DND-41 (cell line): Measurements from ENCODE around the gene ARL4C.

Experiments
- EZH2 ChIP-seq: IDR thresholded peaks from 3 replicates; pipeline ENCODE4 v1.6.1; 2012; ENCODE audit warnings: borderline replicate concordance, low read depth, mild to moderate bottlenecking, moderate library complexity, low read length, inconsistent platforms; ENCODE audit not compliant: severe bottlenecking
- TF ChIP-seq, protein P1 (sequence below): IDR thresholded peaks from 2 replicates; pipeline ENCODE4 v1.5.1; 2012; ENCODE audit warnings: borderline replicate concordance, low read length, moderate library complexity, mild to moderate bottlenecking; ENCODE audit not compliant: poor library complexity, severe bottlenecking; ENCODE audit errors: extremely low read depth

DNA sequence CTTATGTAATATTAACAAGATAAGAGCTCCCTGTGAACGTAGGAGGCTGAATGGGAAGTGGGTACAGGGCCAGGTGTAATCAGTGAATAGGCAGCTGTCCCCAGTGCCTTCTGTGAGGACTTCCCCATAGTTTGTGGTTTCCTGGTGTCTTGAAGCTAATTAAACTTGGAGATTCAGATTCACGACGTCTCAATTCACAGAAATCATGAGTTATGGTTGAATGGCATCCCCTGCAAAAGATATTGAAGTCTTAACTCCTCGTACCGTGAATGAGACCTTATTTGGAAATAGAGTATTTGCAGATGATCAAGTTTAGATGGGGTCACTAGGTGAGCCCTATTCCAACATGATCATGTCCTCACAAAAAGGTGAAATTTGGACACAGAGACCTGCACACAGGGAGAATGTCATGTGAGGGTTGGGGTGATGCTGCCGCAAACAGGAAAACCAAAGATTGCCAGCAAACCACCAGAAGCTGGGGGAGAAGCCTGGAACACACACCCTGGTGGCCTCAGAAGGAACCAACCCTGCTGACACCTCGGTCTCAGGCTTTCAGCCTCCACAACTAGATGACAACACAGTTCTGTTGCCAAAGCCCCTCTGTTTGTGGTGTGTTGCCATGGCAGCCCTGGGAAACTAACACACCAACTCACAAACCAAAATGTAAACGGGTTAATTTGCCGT is 13.2 kb downstream of the ARL4C start:
- TF ChIP-seq, protein P1, sequence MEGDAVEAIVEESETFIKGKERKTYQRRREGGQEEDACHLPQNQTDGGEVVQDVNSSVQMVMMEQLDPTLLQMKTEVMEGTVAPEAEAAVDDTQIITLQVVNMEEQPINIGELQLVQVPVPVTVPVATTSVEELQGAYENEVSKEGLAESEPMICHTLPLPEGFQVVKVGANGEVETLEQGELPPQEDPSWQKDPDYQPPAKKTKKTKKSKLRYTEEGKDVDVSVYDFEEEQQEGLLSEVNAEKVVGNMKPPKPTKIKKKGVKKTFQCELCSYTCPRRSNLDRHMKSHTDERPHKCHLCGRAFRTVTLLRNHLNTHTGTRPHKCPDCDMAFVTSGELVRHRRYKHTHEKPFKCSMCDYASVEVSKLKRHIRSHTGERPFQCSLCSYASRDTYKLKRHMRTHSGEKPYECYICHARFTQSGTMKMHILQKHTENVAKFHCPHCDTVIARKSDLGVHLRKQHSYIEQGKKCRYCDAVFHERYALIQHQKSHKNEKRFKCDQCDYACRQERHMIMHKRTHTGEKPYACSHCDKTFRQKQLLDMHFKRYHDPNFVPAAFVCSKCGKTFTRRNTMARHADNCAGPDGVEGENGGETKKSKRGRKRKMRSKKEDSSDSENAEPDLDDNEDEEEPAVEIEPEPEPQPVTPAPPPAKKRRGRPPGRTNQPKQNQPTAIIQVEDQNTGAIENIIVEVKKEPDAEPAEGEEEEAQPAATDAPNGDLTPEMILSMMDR, result peak; percentile 92
- no peak for TF ChIP-seq EZH2
